ENCODE results near the gene MYO18A.
A peak's percentile ranks its signal among the peaks of the same experiment; 100 is the strongest.
"Not testable (repeated sequence)": the region's sequence is repeated elsewhere in the genome, so short reads cannot be mapped to it uniquely, and the experiment has no call there.

MYO18A gene, protein sequence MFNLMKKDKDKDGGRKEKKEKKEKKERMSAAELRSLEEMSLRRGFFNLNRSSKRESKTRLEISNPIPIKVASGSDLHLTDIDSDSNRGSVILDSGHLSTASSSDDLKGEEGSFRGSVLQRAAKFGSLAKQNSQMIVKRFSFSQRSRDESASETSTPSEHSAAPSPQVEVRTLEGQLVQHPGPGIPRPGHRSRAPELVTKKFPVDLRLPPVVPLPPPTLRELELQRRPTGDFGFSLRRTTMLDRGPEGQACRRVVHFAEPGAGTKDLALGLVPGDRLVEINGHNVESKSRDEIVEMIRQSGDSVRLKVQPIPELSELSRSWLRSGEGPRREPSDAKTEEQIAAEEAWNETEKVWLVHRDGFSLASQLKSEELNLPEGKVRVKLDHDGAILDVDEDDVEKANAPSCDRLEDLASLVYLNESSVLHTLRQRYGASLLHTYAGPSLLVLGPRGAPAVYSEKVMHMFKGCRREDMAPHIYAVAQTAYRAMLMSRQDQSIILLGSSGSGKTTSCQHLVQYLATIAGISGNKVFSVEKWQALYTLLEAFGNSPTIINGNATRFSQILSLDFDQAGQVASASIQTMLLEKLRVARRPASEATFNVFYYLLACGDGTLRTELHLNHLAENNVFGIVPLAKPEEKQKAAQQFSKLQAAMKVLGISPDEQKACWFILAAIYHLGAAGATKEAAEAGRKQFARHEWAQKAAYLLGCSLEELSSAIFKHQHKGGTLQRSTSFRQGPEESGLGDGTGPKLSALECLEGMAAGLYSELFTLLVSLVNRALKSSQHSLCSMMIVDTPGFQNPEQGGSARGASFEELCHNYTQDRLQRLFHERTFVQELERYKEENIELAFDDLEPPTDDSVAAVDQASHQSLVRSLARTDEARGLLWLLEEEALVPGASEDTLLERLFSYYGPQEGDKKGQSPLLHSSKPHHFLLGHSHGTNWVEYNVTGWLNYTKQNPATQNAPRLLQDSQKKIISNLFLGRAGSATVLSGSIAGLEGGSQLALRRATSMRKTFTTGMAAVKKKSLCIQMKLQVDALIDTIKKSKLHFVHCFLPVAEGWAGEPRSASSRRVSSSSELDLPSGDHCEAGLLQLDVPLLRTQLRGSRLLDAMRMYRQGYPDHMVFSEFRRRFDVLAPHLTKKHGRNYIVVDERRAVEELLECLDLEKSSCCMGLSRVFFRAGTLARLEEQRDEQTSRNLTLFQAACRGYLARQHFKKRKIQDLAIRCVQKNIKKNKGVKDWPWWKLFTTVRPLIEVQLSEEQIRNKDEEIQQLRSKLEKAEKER (N-terminal part only)

DNA sequence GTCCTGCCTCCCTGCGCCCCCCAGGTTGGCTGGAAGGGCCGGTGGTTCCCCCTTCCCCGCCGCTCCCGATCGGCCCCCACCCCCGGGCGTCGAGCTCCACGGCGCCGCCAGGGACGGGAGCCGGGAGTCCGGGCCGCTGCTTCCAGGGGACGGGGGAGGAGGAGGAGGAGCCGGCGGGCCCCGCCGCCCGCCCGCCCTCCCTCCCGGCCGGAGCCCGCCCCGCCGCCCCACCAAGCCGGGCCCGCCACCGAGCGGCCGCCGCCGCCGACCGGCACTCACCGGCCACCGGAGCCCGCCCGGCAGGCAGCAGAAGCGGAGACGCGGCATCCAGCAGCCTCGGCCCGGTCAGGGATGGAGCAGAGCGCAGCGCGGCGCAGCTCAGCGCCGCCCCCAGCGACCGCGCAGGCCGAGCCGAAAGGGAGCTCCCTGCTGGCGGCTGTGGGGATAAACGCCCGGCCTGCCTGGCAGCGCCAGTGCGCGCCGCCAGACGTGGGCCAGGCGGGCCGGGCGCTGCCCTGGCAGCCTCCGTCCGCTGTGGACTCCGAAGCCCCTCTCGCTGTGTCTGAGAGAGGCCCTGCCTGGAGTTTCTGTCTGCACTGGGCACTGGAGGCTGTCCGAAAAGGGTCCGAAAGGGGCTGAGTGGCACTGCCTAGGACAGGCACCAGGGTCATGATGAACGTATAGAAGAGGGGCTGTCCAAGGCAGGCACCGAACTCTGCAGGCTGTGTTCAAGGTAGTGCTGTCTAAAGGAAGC, at the start of gene MYO18A:
MYO18A (minus strand) TSS at position 365 of the 754 bp plus-strand sequence. CDS start 13,458 bp downstream, outside the sequence.
- peak; percentile 94 for DNase-seq

DNA sequence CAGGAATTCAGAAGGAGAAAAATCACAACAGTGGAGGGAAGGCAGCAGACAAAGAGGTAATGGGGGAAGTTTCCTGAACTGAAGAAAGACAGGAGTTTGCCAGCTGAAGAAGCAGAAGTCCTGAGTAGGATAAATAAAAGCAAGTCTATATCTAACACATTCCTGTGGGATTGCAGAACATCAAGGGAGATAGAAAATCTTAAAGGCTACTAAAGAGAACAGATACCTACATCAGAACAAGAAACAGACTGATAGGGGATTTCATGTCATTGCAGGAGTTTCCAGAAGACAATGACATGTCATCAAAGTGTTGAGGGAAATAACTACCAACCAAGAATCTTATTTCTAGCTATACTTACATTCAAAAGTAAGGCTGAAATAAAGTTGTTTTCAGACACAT, 45.2 kb upstream of the MYO18A start:
- DNase-seq = no peak

DNA sequence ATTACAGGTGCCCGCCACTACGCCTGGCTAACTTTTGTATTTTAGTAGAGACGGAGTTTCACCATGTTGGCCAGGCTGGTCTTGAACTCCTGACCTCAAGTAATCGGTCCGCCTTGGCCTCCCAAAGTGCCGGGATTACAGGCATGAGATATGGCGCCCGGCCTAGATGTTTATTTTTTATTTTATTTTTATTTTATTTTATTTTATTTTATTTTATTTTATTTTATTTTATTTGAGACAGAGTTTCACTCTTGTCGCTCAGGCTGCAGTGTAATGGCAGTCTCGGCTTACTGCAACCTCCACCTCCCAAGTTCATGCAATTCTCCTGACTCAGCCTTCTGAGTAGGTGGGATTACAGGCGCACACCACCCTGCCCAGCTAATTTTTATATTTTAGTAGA, 41.1 kb upstream of the MYO18A start:
- not testable (repeated sequence) for DNase-seq

DNA sequence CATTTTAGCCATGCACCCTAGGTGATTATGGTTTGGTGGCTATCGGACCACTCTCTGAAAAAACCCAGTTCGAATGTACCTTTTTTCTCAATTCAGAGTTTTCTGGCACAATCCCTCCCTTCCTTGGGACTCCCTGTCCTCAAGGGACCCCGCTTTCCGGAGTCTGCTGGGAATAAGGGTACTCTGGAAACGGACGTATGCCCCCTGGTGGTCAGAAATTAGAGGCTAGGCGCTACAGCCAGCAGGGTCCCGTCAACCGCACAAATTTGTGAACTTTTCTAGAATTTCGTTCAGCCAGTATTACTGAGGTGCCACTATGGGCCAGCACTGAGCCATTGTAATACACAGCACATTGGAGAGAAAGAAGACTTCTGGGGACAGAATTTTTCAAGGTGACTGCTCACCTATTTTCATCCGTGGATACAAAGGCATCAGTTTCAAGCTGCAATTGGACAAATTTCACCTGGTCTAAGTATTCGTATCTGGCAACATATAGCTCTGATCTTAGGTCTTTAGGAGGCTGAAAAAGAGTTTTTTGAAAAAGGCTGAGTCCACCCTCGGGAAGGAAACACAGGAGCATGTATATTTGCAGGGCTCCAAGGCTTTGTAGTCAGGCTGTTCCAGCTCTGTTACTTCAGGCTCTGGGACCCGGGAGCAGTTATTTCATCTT, 39.3 kb upstream of the MYO18A start:
- DNase-seq = peak; percentile 86

DNA sequence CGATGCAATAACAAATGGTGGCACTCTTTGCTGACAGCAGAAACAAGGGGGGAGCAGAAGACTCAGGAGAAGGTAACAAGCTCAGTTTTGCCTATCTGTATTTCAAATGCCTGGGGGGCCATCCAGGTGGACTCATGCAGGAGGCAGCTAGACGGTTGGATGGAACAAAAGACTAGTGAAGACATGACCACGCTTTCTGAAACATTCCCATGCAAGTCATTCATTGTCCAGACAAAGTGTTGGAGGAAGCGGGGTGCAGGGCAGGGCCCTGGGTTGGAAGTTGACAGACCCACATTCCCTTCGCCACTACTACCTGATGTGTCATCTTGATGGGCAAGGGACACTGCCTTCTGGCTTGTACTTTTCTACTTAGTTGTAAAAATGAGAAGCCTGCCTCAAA, 36.7 kb upstream of the MYO18A start:
- no peak for DNase-seq

DNA sequence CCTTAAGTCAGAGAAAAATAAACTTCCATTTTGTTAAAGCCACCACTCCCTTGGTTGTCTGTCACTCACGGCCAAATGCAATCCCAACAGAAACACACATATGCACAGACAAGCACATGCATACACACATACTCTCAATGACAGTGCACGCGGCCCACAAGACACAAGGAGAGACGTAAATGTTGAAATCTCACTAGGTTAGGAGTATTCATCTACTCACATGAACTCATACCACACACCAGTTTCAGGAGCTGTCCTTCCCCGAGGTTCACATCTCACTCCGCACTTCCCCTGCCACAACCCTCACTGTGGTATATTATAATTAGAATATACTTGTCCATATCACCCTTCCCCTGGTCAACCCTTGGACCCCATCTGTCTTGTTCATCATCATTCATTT, 36.0 kb upstream of the MYO18A start:
- DNase-seq = no peak

DNA sequence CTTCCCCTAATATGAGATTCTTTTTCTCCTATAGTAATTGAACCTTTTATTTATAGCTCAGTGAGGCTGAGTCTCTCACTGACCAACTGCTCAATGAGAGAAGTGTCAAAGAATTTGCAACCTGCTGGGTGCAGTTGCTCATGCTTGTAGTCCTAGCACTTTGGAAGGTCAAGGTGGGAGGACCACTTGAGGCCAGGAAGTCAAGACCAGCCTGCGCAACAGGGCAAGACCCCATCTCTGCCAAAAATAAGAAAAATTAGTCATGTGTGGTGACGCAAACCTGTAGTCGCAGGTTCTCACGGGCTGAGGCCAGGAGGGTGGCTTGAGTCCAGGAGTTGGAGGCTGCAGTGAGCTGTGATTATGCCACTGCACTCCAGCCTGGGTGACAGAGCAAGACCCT, 35.5 kb upstream of the MYO18A start:
- DNase-seq = no peak

DNA sequence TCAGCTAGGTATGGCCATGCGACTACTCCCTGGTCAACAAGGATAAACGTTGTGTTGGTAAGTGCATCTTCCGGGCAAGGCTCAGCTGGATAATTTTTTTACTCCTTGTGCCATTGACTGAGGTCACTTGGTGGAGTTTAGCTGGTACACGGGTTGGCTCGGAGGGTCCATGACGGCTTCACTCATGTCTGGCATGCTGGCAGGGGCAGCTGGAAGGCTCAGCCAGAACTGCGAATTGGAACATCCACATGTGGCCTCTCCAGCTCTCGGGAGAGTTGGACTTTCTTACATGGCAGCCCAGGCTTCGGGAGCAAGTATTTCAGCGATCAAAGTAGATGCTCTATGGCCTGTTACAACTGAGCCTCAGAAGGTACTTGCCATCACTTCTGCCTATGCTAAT, 35.0 kb upstream of the MYO18A start:
- DNase-seq = no peak

DNA sequence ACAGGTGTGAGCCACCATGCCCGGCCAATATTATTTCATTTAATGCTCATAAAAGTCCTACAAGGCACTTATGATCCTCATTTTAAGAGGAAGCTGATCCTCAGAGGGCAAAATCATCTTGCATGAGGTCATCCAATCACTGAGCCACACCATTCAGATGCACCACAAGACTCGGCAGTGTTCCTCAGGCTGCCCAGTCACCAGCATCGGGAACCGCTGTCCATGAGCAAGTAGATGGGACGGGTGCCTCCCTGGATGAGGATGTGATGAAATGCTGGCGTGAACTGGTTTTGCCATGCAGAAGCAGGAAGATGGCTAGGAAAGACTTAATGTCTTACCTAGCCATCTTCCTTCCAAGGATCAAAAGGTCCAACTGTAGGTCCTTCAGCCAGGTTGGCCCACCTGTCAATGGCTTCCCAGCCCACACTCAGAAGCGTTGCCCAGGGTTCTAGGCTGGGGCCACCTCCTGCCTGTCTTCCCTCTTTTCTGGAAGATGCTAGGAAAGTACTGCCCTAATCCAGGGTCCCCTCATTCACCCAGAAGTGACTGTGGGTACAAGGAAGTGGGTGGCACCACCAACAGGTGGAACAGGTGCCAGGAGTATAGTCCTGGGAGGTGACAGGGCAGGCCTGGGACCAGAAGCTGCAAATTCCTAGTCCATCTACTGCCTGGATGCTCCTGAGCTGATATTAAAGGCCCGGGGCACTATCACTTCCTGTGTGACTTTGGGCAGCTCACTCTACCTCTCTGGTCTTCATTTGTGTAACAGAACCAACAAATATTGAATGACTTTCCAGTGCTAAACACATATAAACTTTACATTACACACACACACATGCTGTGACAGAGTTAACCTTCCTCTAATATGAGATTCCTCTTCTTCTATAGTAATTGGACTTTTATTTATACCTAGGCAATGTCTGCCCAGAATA, 34.3 kb upstream of the MYO18A start:
- DNase-seq = no peak

DNA sequence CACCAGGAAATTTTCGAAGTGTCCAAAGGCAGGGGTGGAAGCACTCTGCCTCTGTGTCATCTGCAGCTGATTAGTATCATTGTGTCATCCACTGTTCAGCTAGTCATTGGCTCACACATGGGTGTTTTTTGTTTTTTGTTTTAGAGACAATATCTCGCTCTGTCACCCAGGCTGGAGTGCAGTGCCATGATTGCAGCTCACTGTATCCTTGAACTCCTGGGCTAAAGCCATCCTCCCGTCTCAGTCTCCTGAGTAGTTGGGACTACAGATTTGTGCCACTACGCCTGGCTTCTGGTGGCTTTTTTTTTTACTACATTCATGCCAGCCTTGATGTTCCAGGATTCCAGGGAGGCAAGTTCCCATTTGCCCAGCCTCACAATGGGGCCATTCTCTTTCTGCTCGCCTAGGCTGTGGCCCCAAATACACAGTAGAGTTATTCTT, 32.5 kb upstream of the MYO18A start:
- DNase-seq = no peak

DNA sequence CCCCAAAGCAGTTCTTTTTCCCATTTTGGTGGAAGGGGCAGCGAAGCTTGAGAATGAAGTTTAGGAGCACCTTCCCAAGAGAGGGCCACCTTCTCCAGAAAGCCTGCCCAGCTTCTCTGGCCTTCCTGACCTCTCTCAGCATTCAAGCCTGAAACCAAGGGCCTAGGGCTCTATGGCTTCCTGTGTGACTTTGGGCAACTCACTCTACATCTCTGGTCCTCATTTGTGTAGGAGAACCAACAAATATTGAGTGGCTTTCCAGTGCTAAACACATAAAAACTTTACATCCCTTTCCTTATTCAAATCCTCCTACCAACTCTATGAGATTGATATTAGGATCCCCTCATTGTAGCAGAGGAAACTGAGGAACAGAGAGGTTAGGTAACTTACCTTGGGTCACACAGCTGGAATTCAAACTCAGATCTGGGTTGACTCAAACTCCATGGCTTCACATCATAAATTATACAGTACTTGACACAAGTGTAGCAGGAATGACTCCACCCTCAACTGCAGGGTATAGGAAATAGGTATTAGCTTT, 32.0 kb upstream of the MYO18A start:
- no peak for DNase-seq

DNA sequence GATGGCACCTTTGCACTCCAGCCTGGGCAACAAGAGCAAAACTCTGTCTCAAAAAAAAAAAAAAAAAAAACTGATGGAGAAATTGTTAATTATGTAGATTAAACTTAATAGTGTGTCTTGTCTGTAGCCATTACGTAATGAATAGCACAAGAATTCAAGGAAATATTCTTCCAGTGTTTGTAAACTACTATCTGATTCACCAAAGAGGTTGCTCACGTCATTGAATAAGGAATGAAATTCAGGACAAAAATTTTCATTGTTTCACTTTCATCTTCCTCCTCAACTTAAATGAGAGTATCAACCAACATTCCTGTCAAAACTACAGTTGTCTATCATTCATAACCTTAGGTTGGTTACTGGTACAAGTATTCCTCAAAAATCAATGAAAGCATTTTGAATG, 30.7 kb upstream of the MYO18A start:
- DNase-seq = no peak

DNA sequence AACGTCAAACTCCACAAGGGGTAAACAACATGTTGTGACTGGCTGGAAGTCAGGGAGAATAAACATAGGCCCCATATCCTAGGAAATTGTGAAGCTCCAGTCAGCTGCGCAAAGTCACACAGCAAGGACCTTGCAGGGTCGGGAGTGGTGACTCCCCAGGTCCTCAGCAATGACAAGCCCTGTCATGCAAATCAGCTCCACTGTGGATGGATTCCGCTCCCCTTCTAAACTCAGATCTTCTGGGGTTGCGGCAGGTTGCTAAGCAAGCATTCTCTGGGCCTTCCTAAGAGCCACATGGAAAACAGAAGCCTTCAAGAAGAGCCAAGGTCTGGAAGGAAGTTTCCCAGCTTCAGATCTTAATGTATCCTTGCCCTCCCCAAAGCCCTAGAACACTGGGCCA, 28.9 kb upstream of the MYO18A start:
- no peak for DNase-seq

DNA sequence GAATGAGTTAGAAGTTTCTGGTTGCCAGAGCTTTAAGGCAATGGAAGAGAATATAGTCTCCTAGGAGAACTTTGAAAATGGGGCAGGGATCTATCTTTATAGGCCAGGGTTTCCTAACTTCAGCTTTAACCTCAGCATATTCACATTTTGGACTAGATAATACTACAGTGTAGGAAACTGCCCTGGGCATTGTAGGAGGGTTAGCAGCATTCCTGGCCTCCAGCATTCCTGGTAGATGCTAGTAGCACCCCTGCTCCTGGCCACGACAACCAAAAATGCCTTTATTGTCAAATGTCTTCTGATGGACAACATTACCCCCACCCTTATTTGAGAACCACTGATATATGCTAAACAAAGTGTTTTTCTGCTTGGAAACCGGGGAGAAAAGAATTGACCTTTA, 27.8 kb upstream of the MYO18A start:
- no peak for DNase-seq

DNA sequence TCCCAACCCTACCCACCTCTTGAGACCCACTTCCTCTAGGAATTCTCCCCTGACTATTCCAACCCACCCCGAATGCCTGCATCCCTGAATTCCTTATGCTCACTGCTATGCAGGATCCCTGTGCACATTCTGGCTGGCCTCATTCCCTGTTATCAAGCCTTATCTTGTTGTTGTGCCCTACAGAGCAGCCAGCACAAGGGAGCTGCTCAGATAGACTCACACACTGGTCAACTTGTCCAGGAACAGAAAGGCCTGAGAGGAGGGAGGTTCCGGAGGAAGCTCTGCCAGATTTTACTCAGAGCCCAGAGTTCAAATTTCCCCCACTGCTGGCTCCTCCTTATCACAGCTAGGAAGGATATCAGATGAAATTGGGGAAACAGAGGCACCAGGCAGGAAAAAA, 24.8 kb upstream of the MYO18A start:
- DNase-seq = no peak

DNA sequence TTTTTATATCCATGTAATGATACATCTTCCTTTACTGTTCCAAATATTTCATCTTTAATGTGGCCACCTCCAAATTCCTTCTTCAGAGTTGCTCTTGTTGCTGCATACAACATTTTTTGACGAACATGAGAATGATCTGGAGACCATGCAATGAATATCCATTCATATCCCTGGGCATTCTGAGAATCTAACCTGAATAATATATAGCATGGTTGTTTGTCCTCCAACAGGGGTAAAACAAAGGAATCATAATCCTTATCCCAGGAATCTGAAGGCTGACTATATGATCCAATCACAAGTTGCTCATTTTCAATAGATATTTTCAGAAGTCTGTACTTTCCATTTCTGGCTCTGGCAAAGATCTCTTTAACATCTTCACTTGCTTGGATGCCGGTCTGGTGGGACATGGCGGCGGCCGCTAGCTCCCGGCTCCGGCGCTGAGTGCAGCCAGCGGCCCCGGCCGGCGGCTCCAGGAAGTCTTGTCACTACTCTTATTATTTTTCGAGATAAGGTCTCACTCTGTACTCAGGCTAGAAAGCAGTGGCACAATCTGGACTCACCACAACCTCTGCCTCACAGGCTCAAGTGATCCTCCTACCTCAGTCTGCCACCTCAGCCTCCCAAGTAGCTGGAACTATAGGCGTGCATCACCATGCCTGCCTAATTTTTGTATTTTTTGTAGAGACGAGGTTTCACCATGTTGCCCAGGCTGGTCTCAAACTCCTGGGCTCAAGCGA, 24.0 kb upstream of the MYO18A start:
- DNase-seq = not testable (repeated sequence)

DNA sequence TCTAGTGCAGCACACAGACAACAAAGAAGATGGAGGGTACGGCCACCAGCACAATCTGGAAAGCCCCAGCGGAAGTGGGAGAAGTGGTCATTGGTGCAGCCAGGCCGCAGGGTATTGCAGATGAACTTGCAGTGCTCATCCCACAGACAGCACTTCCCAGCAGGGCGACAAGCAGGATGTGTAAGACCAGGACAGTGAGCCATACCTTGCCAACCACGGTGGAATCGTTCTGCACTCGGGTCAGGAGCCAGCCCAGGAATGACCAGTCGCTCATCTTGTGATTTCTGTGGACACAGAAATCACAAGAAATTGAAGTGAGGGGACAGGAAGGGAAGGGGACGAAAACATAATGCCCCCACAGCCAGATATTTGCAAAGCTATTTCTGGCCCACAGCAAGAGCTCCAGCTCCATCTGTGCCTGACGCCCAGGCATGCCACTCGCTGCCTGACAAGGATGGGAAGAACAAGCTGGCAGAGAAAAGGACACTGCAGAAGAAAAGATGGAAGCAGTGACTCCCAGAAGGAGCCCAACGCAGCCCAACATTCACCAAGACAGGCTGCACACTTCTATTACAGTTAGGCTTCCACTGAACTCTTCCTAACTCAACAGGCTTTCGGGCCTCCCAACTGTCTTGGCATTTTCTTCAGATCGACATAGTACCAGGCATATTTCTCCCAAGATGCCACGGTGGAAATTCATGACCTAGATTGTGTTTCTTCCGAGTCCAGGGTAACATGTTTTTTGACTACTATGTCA, 17.5 kb upstream of the MYO18A start:
- no peak for DNase-seq

DNA sequence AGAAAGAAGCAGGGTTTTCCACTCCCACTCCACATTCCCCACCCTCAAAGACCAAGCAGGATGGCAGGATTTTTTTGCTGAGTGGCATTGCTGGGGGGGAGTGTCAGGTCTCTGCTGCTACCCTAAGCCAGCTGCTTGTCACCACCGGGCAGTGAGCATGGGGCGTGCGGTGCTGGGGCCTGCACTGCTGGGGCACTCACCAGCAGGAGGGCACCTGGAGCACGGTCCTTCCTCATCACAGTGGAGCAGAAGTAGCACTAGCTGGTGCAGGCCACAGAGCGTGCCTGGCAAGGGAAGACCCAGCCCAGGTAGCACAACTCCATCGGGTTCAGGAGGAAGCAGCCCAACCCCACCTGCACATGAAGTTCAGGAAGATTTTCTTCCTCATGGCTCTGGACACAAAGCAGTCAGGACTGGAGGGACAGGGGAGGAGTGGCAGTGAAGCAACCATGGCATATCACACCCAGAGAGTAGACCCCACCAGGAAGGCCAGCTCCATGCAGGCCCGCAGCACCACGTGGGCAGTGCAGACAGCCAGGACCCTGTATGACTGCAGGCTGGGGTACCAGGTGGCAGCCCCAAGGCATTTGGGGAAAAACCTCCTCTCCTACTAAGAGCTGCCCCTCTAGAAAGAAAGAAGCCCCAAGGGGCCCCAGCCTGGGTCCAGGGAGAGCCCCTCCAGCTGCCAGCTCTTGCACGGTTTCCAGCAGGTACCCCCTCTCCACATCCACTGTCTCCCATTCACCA, 16.7 kb upstream of the MYO18A start:
- no peak for DNase-seq
